Liver (tissue), 9 donors: ENCODE results near the gene CA10. TPM values are rescaled to one million over a fixed set of nuclear protein-coding genes. Genes with fewer than 3 reads are reported as not detected.

Experiments
- DNase-seq: peaks from one replicate; pipeline ENCODE4 v3.0.0-alpha.2; 2017; ENCODE audit warnings: low spot score
- H3K27ac ChIP-seq, 2 donors: one replicate each; pipeline ENCODE4 v1.7.0; 2013; ENCODE audit warnings: inconsistent platforms in 2 of 2, low read length in 2 of 2, control low read depth in 1 of 2, low read depth in 1 of 2, mild to moderate bottlenecking in 1 of 2
- H3K27me3 ChIP-seq, 4 donors: one replicate each; pipeline versions ENCODE4 v1.6.1 to v1.7.0; 2013; ENCODE audit warnings: low read length in 3 of 4, inconsistent platforms in 1 of 4, mild to moderate bottlenecking in 1 of 4, moderate library complexity in 1 of 4; ENCODE audit not compliant: control insufficient read depth in 4 of 4, insufficient read depth in 4 of 4
- H3K36me3 ChIP-seq, 4 donors: one replicate each; pipeline versions ENCODE4 v1.6.1 to v1.7.0; 2013; ENCODE audit warnings: low read length in 3 of 4, mild to moderate bottlenecking in 3 of 4, low read depth in 1 of 4, moderate library complexity in 1 of 4; ENCODE audit not compliant: control insufficient read depth in 4 of 4, insufficient read depth in 3 of 4
- H3K4me1 ChIP-seq, 4 donors: one replicate each; pipeline versions ENCODE4 v1.6.1 to v1.7.0; 2013; ENCODE audit warnings: low read length in 3 of 4, mild to moderate bottlenecking in 3 of 4, moderate library complexity in 1 of 4; ENCODE audit not compliant: control insufficient read depth in 4 of 4, insufficient read depth in 4 of 4
- H3K4me3 ChIP-seq, 3 donors: one replicate each; pipeline versions ENCODE4 v1.6.1 to v1.7.0; 2013; ENCODE audit warnings: low read length in 3 of 3, control low read depth in 1 of 3, low read depth in 1 of 3, mild to moderate bottlenecking in 1 of 3
- H3K9ac ChIP-seq, 2 donors: one replicate each; pipeline ENCODE4 v1.7.0; 2013; ENCODE audit warnings: low read length in 2 of 2, mild to moderate bottlenecking in 2 of 2, moderate library complexity in 2 of 2, control low read depth in 1 of 2, low read depth in 1 of 2
- H3K9me3 ChIP-seq, 4 donors: one replicate each; pipeline versions ENCODE4 v1.6.1 to v1.7.0; 2013; ENCODE audit warnings: low read length in 3 of 4; ENCODE audit not compliant: control insufficient read depth in 4 of 4
- FOXA1 ChIP-seq: IDR thresholded peaks from 2 replicates; pipeline ENCODE4 v1.6.1; 2016; ENCODE audit warnings: antibody characterized with exemption
- FOXA2 ChIP-seq: IDR thresholded peaks from 2 replicates; pipeline ENCODE4 v1.6.1; 2016; ENCODE audit warnings: antibody characterized with exemption
- HNF4G ChIP-seq: IDR thresholded peaks from 2 replicates; pipeline ENCODE4 v1.6.1; 2016; ENCODE audit warnings: antibody characterized with exemption
- JUND ChIP-seq, 2 donors: IDR thresholded peaks; 2 replicates each; pipeline ENCODE4 v1.6.1; 2016; ENCODE audit warnings: antibody characterized with exemption in 2 of 2
- MAX ChIP-seq: IDR thresholded peaks from 2 replicates; pipeline ENCODE4 v1.6.1; 2016; ENCODE audit warnings: antibody characterized with exemption
- NR2F2 ChIP-seq: IDR thresholded peaks from 2 replicates; pipeline ENCODE4 v1.6.1; 2016; ENCODE audit warnings: antibody characterized with exemption
- RAD21 ChIP-seq, 2 donors: IDR thresholded peaks; 2 replicates each; pipeline ENCODE4 v1.6.1; 2016; ENCODE audit warnings: antibody characterized with exemption in 2 of 2, mild to moderate bottlenecking in 2 of 2
- RXRA ChIP-seq, 2 donors: IDR thresholded peaks; 2 replicates each; pipeline ENCODE4 v1.6.1; 2017 to 2018; ENCODE audit warnings: antibody characterized with exemption in 2 of 2, mild to moderate bottlenecking in 1 of 2
- SP1 ChIP-seq: IDR thresholded peaks from 2 replicates; pipeline ENCODE4 v1.6.1; 2018; ENCODE audit warnings: antibody characterized with exemption, mild to moderate bottlenecking
- TAF1 ChIP-seq: conservative IDR thresholded peaks from 2 replicates; pipeline ENCODE4 v1.6.1; 2016; ENCODE audit warnings: antibody characterized with exemption, mild to moderate bottlenecking
- YY1 ChIP-seq: IDR thresholded peaks from 2 replicates; pipeline ENCODE4 v1.6.1; 2016; ENCODE audit warnings: antibody characterized with exemption, mild to moderate bottlenecking
- WGBS: extraction: QIAGEN DNeasy Blood & Tissue Kit; methylation state at CpG from one replicate; pipeline ENCODE4 v1.1.7; 2013; 5-methylcytosine and 5-hydroxymethylcytosine counted together
- polyA plus RNA-seq, 2 donors: library from polyadenylated mRNA; stranded (reverse) in 1 of 2; unstranded in 1 of 2; fragments of 200-250 nt in 1 of 2; fragments of >200 nt in 1 of 2; fragmentation: Nextera tagmentation in 1 of 2; extraction: Ambion mirVana in 1 of 2; gene quantifications; one replicate each; pipeline versions ENCODE4 v1.2.1 to v1.2.3, GENCODE V29; 2013 to 2015
- total RNA-seq, 2 donors: library from RNA; depleted of rRNA; stranded (reverse); fragments of >200 nt; gene quantifications; one replicate each; pipeline ENCODE4 v1.2.3, GENCODE V29; 2014
- TF ChIP-seq, protein P1 (sequence below): IDR thresholded peaks from 2 replicates; pipeline ENCODE4 v1.6.1; 2016; ENCODE audit warnings: antibody characterized with exemption
- TF ChIP-seq, protein P2 (sequence below): IDR thresholded peaks from 2 replicates; pipeline ENCODE4 v1.6.1; 2016; ENCODE audit warnings: antibody characterized with exemption
- TF ChIP-seq, protein P3 (sequence below): fragments of 150-350 bp; IDR thresholded peaks from 2 replicates; pipeline ENCODE4 v1.5.1; 2017; ENCODE audit warnings: improper control_type of control experiment, low read depth, low read length; ENCODE audit not compliant: missing input control
- TF ChIP-seq, protein P4 (sequence below): IDR thresholded peaks from 2 replicates; pipeline ENCODE4 v1.6.1; 2016; ENCODE audit warnings: antibody characterized with exemption, mild to moderate bottlenecking
- donor health status: healthy.
- donor health status: healthy.
- donor health status: healthy.
- donor health status: healthy.
- donor health status: healthy.

CA10 gene
- total and polyA plus RNA-seq, 4 donors = 0.05 TPM; not detected in 3

DNA sequence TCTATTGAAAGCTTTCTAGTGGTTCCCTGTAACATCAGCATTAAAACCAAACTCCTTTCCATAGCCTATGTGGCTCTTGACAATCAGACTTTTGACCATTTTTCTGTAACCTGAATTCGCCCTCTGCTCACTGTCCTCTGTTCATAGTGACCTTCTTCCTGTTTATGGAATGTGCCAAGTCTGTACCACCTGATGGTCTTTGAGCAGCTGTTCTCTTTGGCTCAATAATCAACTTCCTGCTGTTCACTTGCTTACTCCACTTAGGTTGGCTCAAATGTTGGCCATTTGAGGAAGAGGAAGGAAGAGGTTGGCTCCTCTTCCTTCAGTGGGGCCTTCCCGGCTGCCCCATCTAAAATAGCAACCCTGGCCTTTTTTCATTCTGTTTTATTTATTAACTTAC is 251.5 kb downstream of the CA10 start (continued):
- TF ChIP-seq, protein P1, sequence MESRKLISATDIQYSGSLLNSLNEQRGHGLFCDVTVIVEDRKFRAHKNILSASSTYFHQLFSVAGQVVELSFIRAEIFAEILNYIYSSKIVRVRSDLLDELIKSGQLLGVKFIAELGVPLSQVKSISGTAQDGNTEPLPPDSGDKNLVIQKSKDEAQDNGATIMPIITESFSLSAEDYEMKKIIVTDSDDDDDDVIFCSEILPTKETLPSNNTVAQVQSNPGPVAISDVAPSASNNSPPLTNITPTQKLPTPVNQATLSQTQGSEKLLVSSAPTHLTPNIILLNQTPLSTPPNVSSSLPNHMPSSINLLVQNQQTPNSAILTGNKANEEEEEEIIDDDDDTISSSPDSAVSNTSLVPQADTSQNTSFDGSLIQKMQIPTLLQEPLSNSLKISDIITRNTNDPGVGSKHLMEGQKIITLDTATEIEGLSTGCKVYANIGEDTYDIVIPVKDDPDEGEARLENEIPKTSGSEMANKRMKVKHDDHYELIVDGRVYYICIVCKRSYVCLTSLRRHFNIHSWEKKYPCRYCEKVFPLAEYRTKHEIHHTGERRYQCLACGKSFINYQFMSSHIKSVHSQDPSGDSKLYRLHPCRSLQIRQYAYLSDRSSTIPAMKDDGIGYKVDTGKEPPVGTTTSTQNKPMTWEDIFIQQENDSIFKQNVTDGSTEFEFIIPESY = no peak

GRCh38 chr17:51904379-51904778 is 254.1 kb downstream of the CA10 start:
- Histone ChIP-seq H3K9me3 (no peaks in the 10 kb centered on the region), H3K27ac (no peak overlapping the region), H3K9ac (no peak overlapping the region), H3K36me3 (no peaks in the 10 kb centered on the region), H3K4me3 (no peak overlapping the region), H3K27me3 (peaks cover 0 to 10% (median 0%) of the 10 kb centered on the region in 4 donors), H3K4me1 (no peaks in the 10 kb centered on the region)
- TF ChIP-seq NR2F2 (no peak), RXRA (IDR thresholded peaks at IDR 0.05) (no peak), YY1 (no peak), HNF4G (no peak), JUND (IDR thresholded peaks at IDR 0.05) (no peak), RAD21 (IDR thresholded peaks at IDR 0.05) (no peak), FOXA2 (no peak), TAF1 (no peak), FOXA1 (no peak), SP1 (no peak), MAX (no peak)
- TF ChIP-seq, protein P1 = no peak
- TF ChIP-seq, protein P2, sequence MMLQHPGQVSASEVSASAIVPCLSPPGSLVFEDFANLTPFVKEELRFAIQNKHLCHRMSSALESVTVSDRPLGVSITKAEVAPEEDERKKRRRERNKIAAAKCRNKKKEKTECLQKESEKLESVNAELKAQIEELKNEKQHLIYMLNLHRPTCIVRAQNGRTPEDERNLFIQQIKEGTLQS = no peak
- TF ChIP-seq, protein P3, sequence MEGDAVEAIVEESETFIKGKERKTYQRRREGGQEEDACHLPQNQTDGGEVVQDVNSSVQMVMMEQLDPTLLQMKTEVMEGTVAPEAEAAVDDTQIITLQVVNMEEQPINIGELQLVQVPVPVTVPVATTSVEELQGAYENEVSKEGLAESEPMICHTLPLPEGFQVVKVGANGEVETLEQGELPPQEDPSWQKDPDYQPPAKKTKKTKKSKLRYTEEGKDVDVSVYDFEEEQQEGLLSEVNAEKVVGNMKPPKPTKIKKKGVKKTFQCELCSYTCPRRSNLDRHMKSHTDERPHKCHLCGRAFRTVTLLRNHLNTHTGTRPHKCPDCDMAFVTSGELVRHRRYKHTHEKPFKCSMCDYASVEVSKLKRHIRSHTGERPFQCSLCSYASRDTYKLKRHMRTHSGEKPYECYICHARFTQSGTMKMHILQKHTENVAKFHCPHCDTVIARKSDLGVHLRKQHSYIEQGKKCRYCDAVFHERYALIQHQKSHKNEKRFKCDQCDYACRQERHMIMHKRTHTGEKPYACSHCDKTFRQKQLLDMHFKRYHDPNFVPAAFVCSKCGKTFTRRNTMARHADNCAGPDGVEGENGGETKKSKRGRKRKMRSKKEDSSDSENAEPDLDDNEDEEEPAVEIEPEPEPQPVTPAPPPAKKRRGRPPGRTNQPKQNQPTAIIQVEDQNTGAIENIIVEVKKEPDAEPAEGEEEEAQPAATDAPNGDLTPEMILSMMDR = no peak
- TF ChIP-seq, protein P4, sequence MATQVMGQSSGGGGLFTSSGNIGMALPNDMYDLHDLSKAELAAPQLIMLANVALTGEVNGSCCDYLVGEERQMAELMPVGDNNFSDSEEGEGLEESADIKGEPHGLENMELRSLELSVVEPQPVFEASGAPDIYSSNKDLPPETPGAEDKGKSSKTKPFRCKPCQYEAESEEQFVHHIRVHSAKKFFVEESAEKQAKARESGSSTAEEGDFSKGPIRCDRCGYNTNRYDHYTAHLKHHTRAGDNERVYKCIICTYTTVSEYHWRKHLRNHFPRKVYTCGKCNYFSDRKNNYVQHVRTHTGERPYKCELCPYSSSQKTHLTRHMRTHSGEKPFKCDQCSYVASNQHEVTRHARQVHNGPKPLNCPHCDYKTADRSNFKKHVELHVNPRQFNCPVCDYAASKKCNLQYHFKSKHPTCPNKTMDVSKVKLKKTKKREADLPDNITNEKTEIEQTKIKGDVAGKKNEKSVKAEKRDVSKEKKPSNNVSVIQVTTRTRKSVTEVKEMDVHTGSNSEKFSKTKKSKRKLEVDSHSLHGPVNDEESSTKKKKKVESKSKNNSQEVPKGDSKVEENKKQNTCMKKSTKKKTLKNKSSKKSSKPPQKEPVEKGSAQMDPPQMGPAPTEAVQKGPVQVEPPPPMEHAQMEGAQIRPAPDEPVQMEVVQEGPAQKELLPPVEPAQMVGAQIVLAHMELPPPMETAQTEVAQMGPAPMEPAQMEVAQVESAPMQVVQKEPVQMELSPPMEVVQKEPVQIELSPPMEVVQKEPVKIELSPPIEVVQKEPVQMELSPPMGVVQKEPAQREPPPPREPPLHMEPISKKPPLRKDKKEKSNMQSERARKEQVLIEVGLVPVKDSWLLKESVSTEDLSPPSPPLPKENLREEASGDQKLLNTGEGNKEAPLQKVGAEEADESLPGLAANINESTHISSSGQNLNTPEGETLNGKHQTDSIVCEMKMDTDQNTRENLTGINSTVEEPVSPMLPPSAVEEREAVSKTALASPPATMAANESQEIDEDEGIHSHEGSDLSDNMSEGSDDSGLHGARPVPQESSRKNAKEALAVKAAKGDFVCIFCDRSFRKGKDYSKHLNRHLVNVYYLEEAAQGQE = no peak
- DNase-seq = no peak
- WGBS = 65% methylated on average over 3 of the region's 3 CpGs
